Activated T-cell treated with anti-CD3 and anti-CD28 coated beads, Interleukin-2, amount 50 U/mL, for 72 hours (primary cell): Measurements from ENCODE around the gene KRTAP16-1. TPM values are rescaled to one million over a fixed set of nuclear protein-coding genes. Genes with fewer than 3 reads are reported as not detected.

Experiments used
- ATAC-seq, 2 donors: fragments of 150-1000 bp; cut with Tn5 transposase; replicated peaks in 1 of 2; 2 replicates each; pipeline ENCODE4 v1.10.0; 2021; ENCODE audit warnings: moderate library complexity in 2 of 2, mild to moderate bottlenecking in 1 of 2
- DNase-seq, 2 donors: peaks; one replicate each; pipeline ENCODE4 v3.0.0; 2021 to 2022; ENCODE audit warnings: mixed read lengths in 1 of 2
- H3K27ac Mint-ChIP-seq: one replicate; pipeline ENCODE4 v1.8.0; 2022; ENCODE audit warnings: mild to moderate bottlenecking, moderate library complexity, mixed read lengths
- H3K27me3 Mint-ChIP-seq: one replicate; pipeline ENCODE4 v1.8.0; 2022; ENCODE audit warnings: low read depth, mixed read lengths
- H3K36me3 Mint-ChIP-seq, 2 donors: one replicate each; pipeline ENCODE4 v1.8.0; 2022; ENCODE audit warnings: mixed read lengths in 2 of 2, mild to moderate bottlenecking in 1 of 2; ENCODE audit not compliant: insufficient read depth in 2 of 2
- H3K4me1 Mint-ChIP-seq: one replicate; pipeline ENCODE4 v1.8.0; 2022; ENCODE audit warnings: low read depth, mixed read lengths
- H3K4me3 Mint-ChIP-seq, 2 donors: one replicate each; pipeline ENCODE4 v1.8.0; 2022; ENCODE audit warnings: mild to moderate bottlenecking in 2 of 2, mixed read lengths in 2 of 2, moderate library complexity in 2 of 2
- H3K9me3 Mint-ChIP-seq, 2 donors: one replicate each; pipeline ENCODE4 v1.8.0; 2022; ENCODE audit warnings: mixed read lengths in 2 of 2
- total RNA-seq, 2 donors: library from RNA; stranded (reverse); gene quantifications; one replicate each; pipeline ENCODE4 v1.2.3, GENCODE V29; 2022

Gene KRTAP16-1
- total RNA-seq, 2 donors from 2014 or later, result not detected

GRCh38 chr17:41325611-41326010, 16.5 kb upstream of the KRTAP16-1 start:
- peaks cover 31% of the 10 kb centered on the region for H3K4me1 Mint-ChIP-seq
- ATAC-seq (no peak), DNase-seq (no peak)
- no peak overlapping the region for H3K27ac Mint-ChIP-seq
- no peaks in the 10 kb centered on the region for H3K27me3 Mint-ChIP-seq
- peaks cover 0 to 1% of the 10 kb centered on the region in 2 donors for H3K9me3 Mint-ChIP-seq
- no peak overlapping the region for H3K4me3 Mint-ChIP-seq
- no peaks in the 10 kb centered on the region for H3K36me3 Mint-ChIP-seq

GRCh38 chr17:41325126-41325525, 16.0 kb upstream of the KRTAP16-1 start:
- Mint-ChIP-seq H3K4me1 (peaks cover 31% of the 10 kb centered on the region), H3K4me3 (no peak overlapping the region), H3K27me3 (no peaks in the 10 kb centered on the region), H3K27ac (no peak overlapping the region), H3K9me3 (peaks cover 2 to 5% of the 10 kb centered on the region in 2 donors), H3K36me3 (peaks cover under 1% of the 10 kb centered on the region in 2 donors)
- ATAC-seq (no peak), DNase-seq (no peak)

- Mint-ChIP-seq H3K27ac (peak overlapping the region; percentile 40), H3K4me1 (peaks cover 31% of the 10 kb centered on the region), H3K4me3 (no peak overlapping the region), H3K36me3 (peaks cover 5 to 7% of the 10 kb centered on the region in 2 donors), H3K27me3 (no peaks in the 10 kb centered on the region), H3K9me3 (peaks cover 6 to 7% of the 10 kb centered on the region in 2 donors)
- DNase-seq (no peak), ATAC-seq (peak; percentile 34 to 47)
Measured at GRCh38 chr17:41324180-41325075, 15.3 kb upstream of the KRTAP16-1 start.

GRCh38 chr17:41322903-41323895, 14.1 kb upstream of the KRTAP16-1 start:
- Mint-ChIP-seq H3K36me3 (peaks cover 7 to 8% of the 10 kb centered on the region in 2 donors), H3K9me3 (peaks cover 8 to 9% of the 10 kb centered on the region in 2 donors), H3K4me3 (no peak overlapping the region), H3K27me3 (no peaks in the 10 kb centered on the region), H3K4me1 (peaks cover 25% of the 10 kb centered on the region), H3K27ac (no peak overlapping the region)
- no peak for ATAC-seq
- no peak for DNase-seq

- Mint-ChIP-seq H3K27me3 (no peaks in the 10 kb centered on the region), H3K4me1 (peaks cover 23% of the 10 kb centered on the region), H3K36me3 (peaks cover 7 to 8% of the 10 kb centered on the region in 2 donors), H3K4me3 (no peak overlapping the region), H3K9me3 (peaks cover 8 to 9% of the 10 kb centered on the region in 2 donors), H3K27ac (peak overlapping the region; percentile 20)
- DNase-seq (no peak), ATAC-seq (peak; percentile 57 to 60)
Measured at GRCh38 chr17:41322094-41322902, 13.2 kb upstream of the KRTAP16-1 start.

- Mint-ChIP-seq H3K4me1 (no peaks in the 10 kb centered on the region), H3K9me3 (peaks cover 8 to 9% of the 10 kb centered on the region in 2 donors), H3K27ac (no peak overlapping the region), H3K27me3 (no peaks in the 10 kb centered on the region), H3K4me3 (no peak overlapping the region), H3K36me3 (peaks cover 7 to 8% of the 10 kb centered on the region in 2 donors)
- ATAC-seq (no peak), DNase-seq (no peak)
Measured at GRCh38 chr17:41318231-41318630, 9.1 kb upstream of the KRTAP16-1 start.

GRCh38 chr17:41315814-41316445, 6.8 kb upstream of the KRTAP16-1 start:
- Mint-ChIP-seq H3K36me3 (peaks cover 7 to 8% of the 10 kb centered on the region in 2 donors), H3K4me1 (no peaks in the 10 kb centered on the region), H3K27me3 (no peaks in the 10 kb centered on the region), H3K4me3 (no peak overlapping the region), H3K27ac (no peak overlapping the region), H3K9me3 (peaks cover 8 to 9% of the 10 kb centered on the region in 2 donors)
- DNase-seq, result no peak
- ATAC-seq, result no peak

GRCh38 chr17:41315204-41315794, 6.2 kb upstream of the KRTAP16-1 start, which contains the start of gene KRTAP17-1:
TSS of gene KRTAP17-1 (minus strand) at chr17:41315710. CDS start at chr17:41315650, 60 bp downstream.
- H3K9me3 Mint-ChIP-seq, result peaks cover 5 to 8% of the 10 kb centered on the region in 2 donors
- DNase-seq (no peak), ATAC-seq (no peak)
- H3K36me3 Mint-ChIP-seq, result peaks cover 7 to 8% of the 10 kb centered on the region in 2 donors
- peaks cover 4% of the 10 kb centered on the region for H3K4me1 Mint-ChIP-seq
- H3K27me3 Mint-ChIP-seq, result no peaks in the 10 kb centered on the region
- H3K27ac Mint-ChIP-seq, result no peak within 1 kb of the TSS
- H3K4me3 Mint-ChIP-seq, result no peak within 1 kb of the TSS

- H3K27ac Mint-ChIP-seq, result no peak overlapping the region
- H3K9me3 Mint-ChIP-seq, result no peaks in the 10 kb centered on the region
- H3K4me3 Mint-ChIP-seq, result no peak overlapping the region
- no peaks in the 10 kb centered on the region for H3K27me3 Mint-ChIP-seq
- DNase-seq, result no peak
- no peaks in the 10 kb centered on the region for H3K36me3 Mint-ChIP-seq
- ATAC-seq, result no peak
- peaks cover 42% of the 10 kb centered on the region for H3K4me1 Mint-ChIP-seq
Measured at GRCh38 chr17:41311111-41311510, 2.0 kb upstream of the KRTAP16-1 start.

GRCh38 chr17:41308251-41308917, 725 bp downstream of the KRTAP16-1 start:
- Mint-ChIP-seq H3K27ac (peak overlapping the region; percentile 79), H3K27me3 (no peaks in the 10 kb centered on the region), H3K9me3 (no peaks in the 10 kb centered on the region), H3K4me3 (peak overlapping the region; percentile 76 to 80), H3K4me1 (peaks cover 42% of the 10 kb centered on the region), H3K36me3 (no peaks in the 10 kb centered on the region)
- DNase-seq, result peak; percentile 59 to 63
- peak; percentile 88 for ATAC-seq

- Mint-ChIP-seq H3K27ac (peak overlapping the region; percentile 54), H3K4me3 (peak overlapping the region; percentile 76 to 80), H3K27me3 (no peaks in the 10 kb centered on the region), H3K9me3 (no peaks in the 10 kb centered on the region), H3K36me3 (no peaks in the 10 kb centered on the region), H3K4me1 (peaks cover 42% of the 10 kb centered on the region)
- DNase-seq (no peak), ATAC-seq (no peak)
Measured at GRCh38 chr17:41307647-41308046, 1.5 kb downstream of the KRTAP16-1 start.
